H1 (cell line): ENCODE data around the gene UBL5. TPM values are rescaled to one million over a fixed set of nuclear protein-coding genes. Genes with fewer than 3 reads are reported as not detected.

ENCODE experiments used
- CTCF ChIA-PET: fragments of 300-600 bp; sonication (Branson Sonifier 250); formaldehyde crosslinking; loops from one replicate; lab custom pipeline; 2021; ENCODE audit not compliant: partially characterized antibody; lab: Charles Lee
- POLR2A ChIA-PET: fragments of 300-600 bp; sonication (Branson Sonifier 250); formaldehyde crosslinking; loops from one replicate; lab custom pipeline; 2021; ENCODE audit warnings: inconsistent platforms; ENCODE audit not compliant: partially characterized antibody; lab: Charles Lee
- DNase-seq, 2 experiments: peaks; one replicate each; pipeline versions ENCODE4 v3.0.0 to v3.0.0-alpha.2; 2010 to 2022; ENCODE audit warnings: low spot score in 2 of 2, low read depth in 1 of 2, mixed read lengths in 1 of 2
- FAIRE-seq: peaks from 2 replicates; lab custom pipeline; 2011; peaks lifted over from hg19 to GRCh38; lab: Jason Lieb, UNC
- H2AFZ ChIP-seq: 2 replicates; pipeline ENCODE4 v1.8.1; 2012; ENCODE audit warnings: low read length, inconsistent platforms
- H2AK5ac ChIP-seq: 2 replicates; pipeline ENCODE4 v1.6.1; 2013; ENCODE audit warnings: low read depth, low read length
- H2BK120ac ChIP-seq: replicated peaks from 2 replicates; pipeline ENCODE3; 2013; ENCODE audit warnings: low read depth, low read length, inconsistent platforms
- H2BK12ac ChIP-seq: 2 replicates; pipeline ENCODE4 v1.6.1; 2013; ENCODE audit warnings: low read depth, low read length
- H2BK15ac ChIP-seq: 2 replicates; pipeline ENCODE4 v1.6.1; 2013; ENCODE audit warnings: low read length
- H2BK20ac ChIP-seq: 2 replicates; pipeline ENCODE4 v1.6.1; 2013; ENCODE audit warnings: low read length
- H2BK5ac ChIP-seq: 2 replicates; pipeline ENCODE4 v1.6.1; 2013; ENCODE audit warnings: low read depth, low read length
- H3K14ac ChIP-seq: 2 replicates; pipeline ENCODE4 v1.6.1; 2013; ENCODE audit warnings: inconsistent platforms; ENCODE audit not compliant: insufficient read length
- H3K18ac ChIP-seq: 2 replicates; pipeline ENCODE4 v1.6.1; 2013; ENCODE audit warnings: low read length; ENCODE audit errors: extremely low read depth
- H3K23ac ChIP-seq: 2 replicates; pipeline ENCODE4 v1.6.1; 2013; ENCODE audit warnings: inconsistent platforms; ENCODE audit not compliant: insufficient read length
- H3K23me2 ChIP-seq: 2 replicates; pipeline ENCODE4 v1.6.1; 2013; ENCODE audit warnings: low read depth, low read length
- H3K27ac ChIP-seq: 2 replicates; pipeline ENCODE4 v1.6.1; 2011; ENCODE audit warnings: low read depth, low read length, inconsistent platforms
- H3K27me3 ChIP-seq, 4 experiments: replicated peaks in 1 of 4; 1 replicate in 1 of 4; 2 replicates in 3 of 4; pipeline versions ENCODE4 v1.6.1 to v1.8.1; 2011 to 2013; ENCODE audit warnings: low read length in 3 of 4, mild to moderate bottlenecking in 3 of 4, inconsistent platforms in 2 of 4, mixed read lengths in 2 of 4, moderate library complexity in 1 of 4; ENCODE audit not compliant: control insufficient read depth in 3 of 4, insufficient read depth in 3 of 4; ENCODE audit errors: extremely low read depth in 1 of 4
- H3K36me3 ChIP-seq, 4 experiments: 2 replicates each; pipeline versions ENCODE4 v1.6.1 to v1.8.1; 2011 to 2013; ENCODE audit warnings: mild to moderate bottlenecking in 4 of 4, low read length in 3 of 4, moderate library complexity in 2 of 4, control low read depth in 1 of 4, inconsistent platforms in 1 of 4; ENCODE audit not compliant: insufficient read depth in 4 of 4, control insufficient read depth in 2 of 4
- H3K4ac ChIP-seq: replicated peaks from 2 replicates; pipeline ENCODE3; 2013; ENCODE audit warnings: low read length, low read depth, mixed read lengths, inconsistent platforms; ENCODE audit not compliant: insufficient read length
- H3K4me1 ChIP-seq, 4 experiments: replicated peaks in 1 of 4; 1 replicate in 1 of 4; 2 replicates in 3 of 4; pipeline versions ENCODE4 v1.6.1 to v1.8.1; 2011 to 2013; ENCODE audit warnings: low read length in 3 of 4, inconsistent platforms in 2 of 4, mixed read lengths in 1 of 4; ENCODE audit not compliant: insufficient read depth in 4 of 4, control insufficient read depth in 3 of 4
- H3K4me2 ChIP-seq, 2 experiments: 2 replicates each; pipeline versions ENCODE4 v1.6.1 to v1.8.1; 2011 to 2013; ENCODE audit warnings: low read depth in 2 of 2, low read length in 2 of 2, control low read depth in 1 of 2, inconsistent platforms in 1 of 2, mild to moderate bottlenecking in 1 of 2; ENCODE audit not compliant: insufficient read depth in 1 of 2
- H3K4me3 ChIP-seq, 4 experiments: fragments of 200-600, 300-600 bp in 1 of 4; sonication (generic), shearing (Covaris generic), sonication (Bioruptor Twin) in 1 of 4; 2 replicates each; pipeline versions ENCODE4 v1.5.1 to v1.8.1; 2011 to 2016; ENCODE audit warnings: low read length in 4 of 4, low read depth in 3 of 4, control low read depth in 2 of 4, inconsistent platforms in 2 of 4, mild to moderate bottlenecking in 2 of 4, mixed read lengths in 1 of 4, moderate library complexity in 1 of 4; ENCODE audit not compliant: insufficient read depth in 2 of 4; ENCODE audit errors: extremely low read depth in 1 of 4
- H3K56ac ChIP-seq: replicated peaks from 2 replicates; pipeline ENCODE3; 2013; ENCODE audit warnings: low read depth, mild to moderate bottlenecking, mixed read lengths, low read length, inconsistent platforms; ENCODE audit not compliant: insufficient read length
- H3K79me1 ChIP-seq: 2 replicates; pipeline ENCODE4 v1.6.1; 2013; ENCODE audit warnings: low read depth, low read length, control low read depth
- H3K79me2 ChIP-seq, 2 experiments: 2 replicates each; pipeline versions ENCODE4 v1.6.1 to v1.8.1; 2012 to 2013; ENCODE audit warnings: low read length in 2 of 2, mild to moderate bottlenecking in 2 of 2, inconsistent platforms in 1 of 2; ENCODE audit not compliant: insufficient read depth in 2 of 2, control insufficient read depth in 1 of 2
- H3K9ac ChIP-seq, 4 experiments: replicated peaks in 1 of 4; 1 replicate in 1 of 4; 2 replicates in 3 of 4; pipeline versions ENCODE4 v1.6.1 to v1.8.1; 2011 to 2013; ENCODE audit warnings: low read depth in 3 of 4, low read length in 3 of 4, control low read depth in 2 of 4, mild to moderate bottlenecking in 2 of 4, moderate library complexity in 2 of 4, inconsistent platforms in 1 of 4; ENCODE audit errors: extremely low read depth in 1 of 4
- H3K9me3 ChIP-seq, 2 experiments: 2 replicates each; pipeline versions ENCODE4 v1.6.1 to v1.8.1; 2012 to 2013; ENCODE audit warnings: mild to moderate bottlenecking in 2 of 2, moderate library complexity in 2 of 2, control low read depth in 1 of 2, inconsistent platforms in 1 of 2, low read depth in 1 of 2, low read length in 1 of 2, mixed read lengths in 1 of 2; ENCODE audit not compliant: insufficient read depth in 2 of 2
- H4K20me1 ChIP-seq, 2 experiments: replicated peaks in 1 of 2; 2 replicates each; pipeline versions ENCODE3 to v1.8.1; 2011 to 2013; ENCODE audit warnings: inconsistent platforms in 2 of 2, low read length in 2 of 2, mild to moderate bottlenecking in 1 of 2; ENCODE audit not compliant: insufficient read depth in 2 of 2, control insufficient read depth in 1 of 2
- H4K5ac ChIP-seq: 2 replicates; pipeline ENCODE4 v1.6.1; 2013; ENCODE audit warnings: low read length, low read depth, mixed read lengths, inconsistent platforms; ENCODE audit not compliant: insufficient read length
- H4K8ac ChIP-seq: 2 replicates; pipeline ENCODE4 v1.8.0; 2013; ENCODE audit warnings: mild to moderate bottlenecking, moderate library complexity, low read length, inconsistent platforms; ENCODE audit not compliant: insufficient read depth; ENCODE audit errors: extremely low read depth
- H4K91ac ChIP-seq: replicated peaks from 2 replicates; pipeline ENCODE3; 2013; ENCODE audit warnings: low read length, mixed read lengths, inconsistent platforms; ENCODE audit not compliant: insufficient read length
- ASH2L ChIP-seq: fragments of 200-600, 300-600 bp; sonication (generic); IDR thresholded peaks from one replicate; pipeline ENCODE4 v1.7.1; 2017; ENCODE audit warnings: low read length
- CBX5 ChIP-seq: fragments of 300-800, 300-1000 bp; sonication (generic); IDR thresholded peaks from 2 replicates; pipeline ENCODE4 v1.7.1; 2016; ENCODE audit warnings: antibody characterized with exemption, low read length, low read depth
- JUN ChIP-seq: IDR thresholded peaks from 2 replicates; pipeline ENCODE4 v1.6.1; 2011; ENCODE audit warnings: low read depth, mild to moderate bottlenecking, improper control_type of control experiment, low read length
- KDM4A ChIP-seq: IDR thresholded peaks from one replicate; pipeline ENCODE4 v1.7.1; 2012; ENCODE audit warnings: low read depth, mild to moderate bottlenecking, moderate library complexity, low read length, inconsistent platforms; ENCODE audit not compliant: severe bottlenecking
- SIN3A ChIP-seq, 2 experiments: IDR thresholded peaks in 1 of 2; conservative IDR thresholded peaks in 1 of 2; 2 replicates each; pipeline ENCODE4 v1.6.1; 2011 to 2012; ENCODE audit warnings: low read length in 2 of 2, improper control_type of control experiment in 1 of 2, low read depth in 1 of 2, mild to moderate bottlenecking in 1 of 2
- WGBS, 2 experiments: shearing (Covaris generic) in 1 of 2; methylation state at CpG; one replicate each; pipeline versions ENCODE4 v1.1.6 to v1.1.7; 2013 to 2015; ENCODE audit warnings: low lambda C conversion rate in 2 of 2, mixed read lengths in 2 of 2, inconsistent platforms in 1 of 2, low coverage in 1 of 2, missing lambda C conversion rate in 1 of 2; ENCODE audit not compliant: insufficient replicate concordance in 2 of 2, insufficient coverage in 1 of 2, insufficient read length in 1 of 2; ENCODE audit errors: extremely low coverage in 1 of 2, missing lambda C conversion rate in 1 of 2; 5-methylcytosine and 5-hydroxymethylcytosine counted together
- polyA plus RNA-seq, 7 experiments: library from polyadenylated mRNA; depleted of rRNA in 3 of 7; stranded (reverse) in 5 of 7; unstranded in 2 of 7; fragments of >200 nt in 5 of 7; fragments of 200-250 nt in 2 of 7; gene quantifications; 1 replicate in 5 of 7; 2 replicates in 1 of 7; 4 replicates in 1 of 7; pipeline versions ENCODE4 v1.2.1 to v1.2.3, GENCODE V29; 2011 to 2013; ENCODE audit warnings: missing spikeins in 2 of 7, mixed read lengths in 2 of 7
- total RNA-seq: library from RNA; stranded (reverse); fragmentation: NEBNext Ultra II Directional; extraction: Animal tissue kit (Norgen Biotek cat#: 25700); gene quantifications from 2 replicates; pipeline ENCODE4 v1.2.1, GENCODE V29; 2021

UBL5 gene
- total and polyA plus RNA-seq, 2 of the 8 experiments (the other 6 are each of a cell fraction or from before 2014, with no cell fraction given) = 416 to 1,209 TPM

DNA sequence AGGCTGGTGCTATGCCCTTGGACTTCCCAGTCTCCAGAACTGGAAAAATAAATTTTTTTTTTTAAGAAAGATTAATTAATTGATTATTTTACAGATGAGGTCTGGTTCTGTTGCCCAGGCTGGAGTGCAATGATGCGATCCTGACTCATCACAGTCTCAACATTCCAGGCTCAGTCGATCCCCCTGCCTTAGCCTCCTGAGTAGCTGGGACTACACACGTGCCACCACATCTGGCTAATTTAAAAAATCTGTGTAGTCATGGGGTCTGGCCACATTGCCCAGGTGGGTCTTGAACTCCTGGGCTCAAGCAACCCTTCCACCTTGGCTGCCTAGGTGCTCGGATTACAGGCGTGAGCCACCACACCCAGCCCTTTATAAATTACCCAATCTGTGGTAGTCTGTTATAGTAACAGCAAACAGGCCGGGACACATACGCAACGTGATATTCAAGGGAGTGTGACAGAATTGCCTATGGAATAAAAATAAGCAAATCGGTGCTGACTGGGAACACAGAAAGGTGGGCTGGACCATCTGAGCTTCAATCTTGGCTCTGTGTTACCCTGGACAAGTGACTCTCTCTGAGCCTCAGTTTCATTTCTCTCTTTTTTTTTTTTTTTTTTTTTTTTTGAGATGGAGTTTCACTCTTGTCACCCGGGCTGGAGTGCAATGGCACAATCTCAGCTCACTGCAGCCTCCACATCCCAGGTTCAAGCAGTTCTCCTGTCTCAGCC is 50.2 kb downstream of the UBL5 start:
- Histone ChIP-seq H3K4ac (no peak overlapping the region), H2BK12ac (no peak overlapping the region; the same call in 1 of the 2 replicates), H3K56ac (no peak overlapping the region), H3K4me3 (no peak overlapping the region), H3K27me3 (no peaks in the 10 kb centered on the region), H2BK15ac (no peak overlapping the region), H3K14ac (no peak overlapping the region), H3K18ac (no peak overlapping the region), H3K9me3 (no peaks in the 10 kb centered on the region), H3K4me2 (no peak overlapping the region), H4K20me1 (peaks cover 0 to 2% of the 10 kb centered on the region in 2 experiments), H3K4me1 (no peaks in the 10 kb centered on the region; a peak in 1 of 7 replicates), H3K79me1 (peaks cover 4% of the 10 kb centered on the region; the same call in 1 of the 2 replicates), H2AFZ (no peak overlapping the region), H3K9ac (no peak overlapping the region), H3K36me3 (no peaks in the 10 kb centered on the region), H4K5ac (no peak overlapping the region), H3K79me2 (no peaks in the 10 kb centered on the region; a peak in 1 of 4 replicates), H3K23me2 (no peaks in the 10 kb centered on the region), H2AK5ac (no peak overlapping the region), H3K23ac (no peak overlapping the region), H2BK120ac (no peak overlapping the region), H4K91ac (peak overlapping the region; percentile 40), H2BK5ac (no peak overlapping the region), H4K8ac (no peak overlapping the region), H3K27ac (no peak overlapping the region), H2BK20ac (no peak overlapping the region)
- FAIRE-seq (no peak), DNase-seq (no peak)
- TF ChIP-seq JUN (no peak), CBX5 (no peak), SIN3A (conservative IDR thresholded peaks at IDR 0.05 in 1 of 2, IDR thresholded peaks at IDR 0.05 in 1 of 2; ENCODE audit: low read depth in 1 of 2, low read length in 2 of 2) (no peak), ASH2L (no peak), KDM4A (no peak)
- CTCF ChIA-PET = interaction anchor here (1.1 to 1.6 kb wide), 2 partner anchors 8 to 20 kb away, joined by 3 to 4 read pairs; no protein-coding TSS in a partner anchor
- WGBS, 2 experiments = 90% methylated on average over 9 of the region's 10 CpGs; no CpG with 5 or more reads in 1 of the 2 experiments
- POLR2A ChIA-PET = interaction anchor here (0.9 kb wide), 1 partner anchor 9 kb away, joined by 7 read pairs; no protein-coding TSS in a partner anchor
